GM23338 (cell line): ENCODE measurements around the gene TBPL2. TPM values are rescaled to one million over a fixed set of nuclear protein-coding genes. Genes with fewer than 3 reads are reported as not detected.

Experiments
- ATAC-seq: fragments of 200-7000 bp; cut with Tn5 transposase; 3 replicates; pipeline ENCODE4 v1.9.1; 2020
- DNase-seq: peaks from one replicate; pipeline ENCODE4 v3.0.0-alpha.2; 2015; ENCODE audit warnings: low spot score
- H2AFZ ChIP-seq: fragments of 200-600 bp; sonication (generic); 2 replicates; pipeline ENCODE4 v1.8.0; 2016; ENCODE audit warnings: antibody characterized with exemption, mild to moderate bottlenecking, moderate library complexity
- H3F3A ChIP-seq: fragments of 200-600 bp; sonication (generic); replicated peaks from 2 replicates; pipeline ENCODE4 v1.8.0; 2017; ENCODE audit warnings: antibody characterized with exemption, mixed run types, low read depth
- H3K27ac ChIP-seq: fragments of 200-600 bp; sonication (generic); 2 replicates; pipeline ENCODE4 v1.6.1; 2016; ENCODE audit warnings: low read depth
- H3K27me3 ChIP-seq: fragments of 200-600 bp; sonication (generic); 2 replicates; pipeline ENCODE4 v1.8.0; 2016; ENCODE audit warnings: mild to moderate bottlenecking, mixed run types, moderate library complexity; ENCODE audit not compliant: insufficient read depth
- H3K36me3 ChIP-seq: fragments of 200-600 bp; sonication (generic); 2 replicates; pipeline ENCODE4 v1.8.0; 2016; ENCODE audit warnings: mild to moderate bottlenecking; ENCODE audit not compliant: insufficient read depth
- H3K4me1 ChIP-seq: fragments of 200-600 bp; sonication (generic); 2 replicates; pipeline ENCODE4 v1.8.0; 2016; ENCODE audit warnings: mild to moderate bottlenecking, moderate library complexity; ENCODE audit not compliant: insufficient read depth
- H3K4me2 ChIP-seq: fragments of 200-600 bp; sonication (generic); 2 replicates; pipeline ENCODE4 v1.7.1; 2017; ENCODE audit warnings: mixed run types
- H3K4me3 ChIP-seq: fragments of 200-600 bp; sonication (generic); 2 replicates; pipeline ENCODE4 v1.6.1; 2016; ENCODE audit warnings: mixed run types
- H3K79me2 ChIP-seq: fragments of 200-600 bp; sonication (generic); replicated peaks from 2 replicates; pipeline ENCODE4 v1.8.0; 2017; ENCODE audit warnings: mild to moderate bottlenecking; ENCODE audit not compliant: insufficient read depth
- H3K9me2 ChIP-seq: fragments of 200-600 bp; sonication (generic); 2 replicates; pipeline ENCODE4 v1.8.0; 2017; ENCODE audit not compliant: insufficient read depth
- H4K20me1 ChIP-seq: fragments of 200-600 bp; sonication (generic); replicated peaks from 2 replicates; pipeline ENCODE4 v1.8.0; 2017; ENCODE audit warnings: mild to moderate bottlenecking; ENCODE audit not compliant: insufficient read depth
- H3K27ac Mint-ChIP-seq: 2 replicates; pipeline ENCODE4 v1.8.0; 2020; ENCODE audit warnings: inconsistent platforms, mild to moderate bottlenecking, moderate library complexity, mixed read lengths
- H3K27me3 Mint-ChIP-seq: 3 replicates; pipeline ENCODE4 v1.8.0; 2022; ENCODE audit warnings: low read depth, mild to moderate bottlenecking, moderate library complexity, mixed read lengths, inconsistent platforms; ENCODE audit not compliant: insufficient read depth, poor library complexity
- H3K36me3 Mint-ChIP-seq: 3 replicates; pipeline ENCODE4 v1.8.0; 2021; ENCODE audit warnings: low read depth, mild to moderate bottlenecking, inconsistent platforms, moderate library complexity, mixed read lengths
- H3K4me1 Mint-ChIP-seq: 3 replicates; pipeline ENCODE4 v1.8.0; 2020; ENCODE audit warnings: mild to moderate bottlenecking, inconsistent platforms, mixed read lengths
- H3K4me3 Mint-ChIP-seq: 3 replicates; pipeline ENCODE4 v1.8.0; 2021; ENCODE audit warnings: moderate library complexity, mild to moderate bottlenecking, inconsistent platforms, mixed read lengths
- H3K9me3 Mint-ChIP-seq: 3 replicates; pipeline ENCODE4 v1.8.0; 2020; ENCODE audit warnings: moderate library complexity, mild to moderate bottlenecking, inconsistent platforms, mixed read lengths
- CTCF ChIP-seq, 2 experiments: fragments of 200-600 bp in 1 of 2; sonication (generic) in 1 of 2; conservative IDR thresholded peaks; 2 replicates each; pipeline versions ENCODE4 v1.5.1 to v1.6.1; 2016 to 2017; ENCODE audit warnings: antibody characterized with exemption in 2 of 2, low read depth in 2 of 2, mild to moderate bottlenecking in 2 of 2, moderate library complexity in 1 of 2
- EZH2 ChIP-seq: fragments of 200-600 bp; sonication (generic); IDR thresholded peaks from one replicate; pipeline ENCODE4 v1.8.0; 2017; ENCODE audit warnings: antibody characterized with exemption, mild to moderate bottlenecking, low read depth; ENCODE audit not compliant: unreplicated experiment
- REST ChIP-seq: IDR thresholded peaks from one replicate; pipeline ENCODE4 v1.6.1; 2018; ENCODE audit warnings: antibody characterized with exemption; ENCODE audit not compliant: unreplicated experiment
- ZNF114 ChIP-seq: fragments of 250-450 bp; sonication (Bioruptor Pico); IDR thresholded peaks from 2 replicates; pipeline ENCODE4 v1.5.0; 2020; ENCODE audit warnings: mild to moderate bottlenecking, moderate library complexity
- ZNF462 ChIP-seq: fragments of 250-450 bp; sonication (Bioruptor Pico); IDR thresholded peaks from 2 replicates; pipeline ENCODE4 v1.5.0; 2020; ENCODE audit warnings: mild to moderate bottlenecking, moderate library complexity
- polyA plus RNA-seq: library from polyadenylated mRNA; unstranded; fragments of >200 nt; fragmentation: Nextera tagmentation; extraction: Ambion mirVana; gene quantifications from 2 replicates; pipeline ENCODE4 v1.2.1, GENCODE V29; 2016
- total RNA-seq: library from RNA; depleted of rRNA; stranded (reverse); fragments of >200 nt; shearing (Covaris generic); gene quantifications from 2 replicates; pipeline ENCODE4 v1.2.3, GENCODE V29; 2014

Gene TBPL2
- total and polyA plus RNA-seq, 2 experiments from 2014 or later, result 0.24 TPM; not detected in 1

- H3K79me2 ChIP-seq, result peaks cover 93% of the 10 kb centered on the region
- DNase-seq, result no peak
Measured at GRCh38 chr14:55404173-55404854, 36.1 kb downstream of the TBPL2 start.

More at GRCh38 chr14:55404173-55404854, 36.1 kb downstream of the TBPL2 start:
- H3K9me2 ChIP-seq, result no peaks in the 10 kb centered on the region
- Mint-ChIP-seq H3K27me3 (no peaks in the 10 kb centered on the region), H3K9me3 (no peaks in the 10 kb centered on the region), H3K4me3 (no peak overlapping the region), H3K4me1 (peaks cover 6% of the 10 kb centered on the region; the same call in 2 of the 3 replicates), H3K36me3 (no peaks in the 10 kb centered on the region), H3K27ac (no peak overlapping the region)
- 0 out of 2 replicates have a peak, but pooled peaks cover 3% of the 10 kb centered on the region for H3K4me1 ChIP-seq
- H3K27ac ChIP-seq, result no peak overlapping the region
- TF ChIP-seq CTCF (conservative IDR thresholded peaks at IDR 0.05; ENCODE audit: low read depth in 2 of 2), result no peak
- no peak for TF ChIP-seq ZNF114 (CRISPR knock-in tag)
- TF ChIP-seq EZH2, result no peak
- TF ChIP-seq REST, result no peak
- TF ChIP-seq ZNF462 (CRISPR knock-in tag), result no peak
- no peaks in the 10 kb centered on the region for H3F3A ChIP-seq
- no peaks in the 10 kb centered on the region for H3K36me3 ChIP-seq
- H3K27me3 ChIP-seq, result no peaks in the 10 kb centered on the region
- no peaks in the 10 kb centered on the region for H4K20me1 ChIP-seq
- ATAC-seq, result no peak
- H2AFZ ChIP-seq, result no peak overlapping the region
- H3K4me2 ChIP-seq, result no peak overlapping the region
- H3K4me3 ChIP-seq, result no peak overlapping the region
